ENCODE results near the gene PLB1.

Gene PLB1

DNA sequence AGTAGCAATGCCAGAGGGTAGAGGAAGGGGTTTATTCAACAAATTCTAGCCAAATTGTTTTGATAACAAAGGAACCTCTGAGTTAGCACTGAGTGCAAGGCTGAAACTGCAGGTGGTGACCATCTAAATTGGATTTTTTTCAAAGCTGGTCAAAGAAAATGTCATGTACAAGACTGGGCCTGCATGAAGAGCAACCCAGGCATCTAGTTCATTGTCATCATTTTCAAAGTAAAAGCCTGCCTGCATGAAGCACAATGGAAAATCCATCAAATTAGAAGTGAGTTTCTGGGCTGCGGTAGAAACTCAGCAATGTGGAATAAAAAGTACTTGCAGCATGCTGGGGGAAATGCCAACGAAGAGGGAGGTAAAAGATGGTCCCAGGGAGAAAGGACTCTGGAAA, 175.0 kb downstream of the PLB1 start:
- DNase-seq (ENCODE audit: low read depth), result no peak

DNA sequence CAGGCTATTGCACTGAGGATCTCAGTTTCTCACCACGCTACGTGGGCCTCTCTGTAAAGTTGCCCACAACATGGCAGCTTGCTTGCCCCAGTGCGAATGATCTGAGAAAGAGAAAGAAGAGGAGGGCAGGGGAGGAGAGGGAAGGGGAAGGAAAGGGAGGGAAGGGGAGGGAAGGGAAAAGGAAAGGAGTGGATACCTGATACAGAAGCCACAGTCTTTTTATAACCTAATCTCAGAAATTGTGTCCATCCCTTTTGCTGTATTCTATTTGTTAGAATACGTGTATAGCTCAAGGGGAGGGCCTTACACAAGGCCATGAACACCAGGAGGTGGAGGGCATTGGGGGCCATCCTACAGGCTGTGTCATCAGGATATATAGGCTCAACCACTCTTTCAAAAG, 177.5 kb downstream of the PLB1 start:
- DNase-seq (ENCODE audit: low read depth), result no peak

DNA sequence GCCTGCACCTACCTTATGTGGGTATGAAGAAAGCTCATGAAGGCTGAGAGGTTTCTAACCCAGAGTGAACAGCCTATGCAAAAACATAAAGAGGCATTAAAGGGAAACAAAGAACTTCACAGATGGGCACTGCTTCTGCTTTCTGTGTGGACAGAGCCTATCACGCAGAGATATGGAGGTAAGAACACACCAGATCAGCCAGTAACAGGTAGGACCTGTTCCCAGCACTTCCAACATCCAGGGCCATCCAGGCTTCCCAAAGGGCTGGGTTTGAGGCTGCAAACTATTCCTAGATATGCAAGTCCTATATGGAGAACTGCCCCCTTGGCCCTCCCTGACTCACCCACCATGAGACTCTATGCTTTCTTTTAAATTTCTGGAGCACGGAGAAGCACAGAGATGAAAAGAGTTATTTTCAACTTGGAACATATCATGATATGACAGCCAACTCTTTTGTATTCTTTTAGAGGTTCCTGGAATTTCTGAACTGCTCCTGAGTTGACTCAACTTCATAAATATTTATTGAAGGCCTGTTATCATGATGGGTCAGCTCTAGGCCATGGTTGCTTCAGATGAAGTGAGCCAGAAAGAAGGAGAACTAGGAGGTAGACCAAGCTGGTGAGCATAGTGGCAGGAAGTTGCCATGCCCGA, 178.3 kb downstream of the PLB1 start:
- DNase-seq (ENCODE audit: low read depth), result no peak

DNA sequence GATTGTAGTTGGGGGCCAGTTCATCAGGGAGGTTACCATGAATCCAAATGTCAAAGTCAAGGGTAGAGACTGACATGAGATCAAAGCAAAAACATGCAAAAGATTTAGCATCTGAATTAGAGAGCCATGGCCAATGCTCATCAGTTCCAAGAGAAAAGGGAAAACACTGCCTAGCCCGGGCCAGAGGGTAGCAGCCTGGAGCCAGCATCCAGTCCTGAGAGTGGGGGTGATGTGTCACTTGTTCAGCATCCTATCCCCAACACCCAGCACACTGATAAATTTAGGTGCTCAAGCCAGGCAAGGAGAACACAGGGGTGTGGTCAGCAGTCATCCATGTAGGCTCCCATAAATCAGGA, 178.8 kb downstream of the PLB1 start:
- no peak for DNase-seq (ENCODE audit: low read depth)

DNA sequence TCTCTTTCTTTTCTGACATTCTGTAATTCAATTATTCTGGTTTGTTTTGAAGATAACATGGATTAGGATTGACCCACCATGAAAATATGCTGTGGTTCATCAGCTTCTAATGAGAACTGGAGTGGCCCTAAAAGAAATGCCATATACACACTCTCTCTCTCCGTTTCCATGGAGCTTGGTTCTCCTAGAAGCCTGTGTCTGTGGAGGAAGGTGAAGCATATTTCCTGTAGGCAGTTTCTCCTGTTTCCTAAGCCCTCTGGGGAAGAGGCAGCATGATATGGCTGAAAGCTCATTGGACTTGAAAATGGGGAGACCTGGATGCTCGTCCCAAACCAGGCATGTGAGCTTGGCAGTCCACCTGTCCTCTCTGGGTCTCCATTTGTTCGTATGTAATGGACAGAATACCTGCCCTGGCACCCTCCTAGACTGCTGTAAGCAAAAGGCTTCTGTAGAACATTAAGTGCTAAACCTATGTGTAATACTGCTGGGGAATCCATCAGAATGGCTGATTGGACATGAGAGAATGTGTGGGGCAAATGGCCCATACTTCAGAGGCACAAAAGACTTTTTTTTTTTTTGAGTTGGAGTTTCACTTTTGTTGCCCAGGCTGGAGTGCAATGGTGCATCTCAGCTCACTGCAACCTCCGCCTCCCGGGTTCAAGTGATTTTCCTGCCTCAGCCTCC, 180.4 kb downstream of the PLB1 start:
- no peak for DNase-seq (ENCODE audit: low read depth)

DNA sequence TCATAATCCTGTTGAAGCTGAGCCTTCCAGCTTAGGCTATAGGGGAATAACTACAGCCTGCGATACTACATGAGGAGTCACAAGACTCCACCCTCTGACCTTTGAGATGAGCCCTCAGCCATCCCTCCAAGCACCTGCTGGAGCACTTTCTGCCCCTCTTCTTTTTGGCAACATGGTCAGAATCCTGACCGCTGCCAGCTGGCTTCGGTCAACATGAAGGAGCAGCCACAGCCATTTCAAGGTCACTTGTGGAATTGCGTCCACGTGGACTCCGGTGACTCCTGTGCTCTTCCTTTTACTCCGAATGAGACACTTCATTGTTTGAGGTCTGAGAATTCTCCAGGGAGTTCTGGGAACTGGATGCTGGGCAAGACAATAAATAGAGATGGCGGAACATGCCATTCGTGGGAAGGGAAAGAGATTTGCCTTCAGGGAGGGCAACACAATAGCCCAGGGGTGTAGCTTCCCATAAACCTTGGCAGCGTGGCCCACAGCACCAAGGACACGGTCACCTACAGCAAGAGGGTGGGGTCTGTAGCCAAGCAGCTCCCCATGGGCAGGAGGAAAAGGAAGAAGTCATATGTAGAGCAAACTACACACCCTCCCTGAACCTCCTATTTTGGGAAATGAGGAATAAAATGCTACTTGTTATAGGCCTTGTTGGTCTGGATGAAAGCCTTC, 182.5 kb downstream of the PLB1 start:
- no peak for DNase-seq (ENCODE audit: low read depth)

DNA sequence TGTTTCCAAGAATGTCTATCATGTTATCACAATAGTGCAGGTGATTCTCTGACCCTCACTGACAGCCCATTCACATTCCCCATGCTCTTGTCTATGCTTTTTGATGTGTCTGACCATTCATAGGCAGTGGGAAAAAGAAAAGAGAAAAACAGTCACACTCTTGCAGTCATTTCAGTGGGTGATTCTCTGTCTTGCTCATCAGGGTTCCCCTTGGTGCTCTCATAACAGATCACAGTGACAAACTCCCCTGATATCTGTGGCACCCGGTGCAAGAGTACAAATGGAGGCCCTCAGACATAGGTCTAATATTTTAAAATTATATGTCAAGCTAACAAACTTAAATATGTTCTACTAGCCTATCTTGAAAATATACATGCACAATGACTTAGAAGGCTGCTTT, 183.1 kb downstream of the PLB1 start:
- DNase-seq (ENCODE audit: low read depth), result no peak

DNA sequence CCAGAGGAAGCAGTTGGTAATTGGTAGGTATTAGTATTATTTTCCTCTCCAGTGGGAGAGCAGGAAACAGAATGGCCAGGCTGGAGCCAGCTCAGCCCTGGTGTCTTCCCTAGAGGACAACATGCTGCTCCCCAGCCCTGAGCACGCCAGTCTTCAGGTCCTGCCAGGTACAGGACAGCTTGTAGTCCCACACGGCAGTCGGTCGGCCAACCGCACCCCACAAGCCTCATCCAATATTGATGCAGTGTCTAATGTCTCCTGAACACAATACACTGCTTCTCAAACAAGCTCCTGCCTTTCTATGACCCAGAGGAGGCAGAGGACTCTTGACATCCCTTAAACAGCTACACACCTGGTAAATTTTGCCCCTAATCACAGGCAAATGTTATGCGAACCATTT, 184.8 kb downstream of the PLB1 start:
- no peak for DNase-seq (ENCODE audit: low read depth)

DNA sequence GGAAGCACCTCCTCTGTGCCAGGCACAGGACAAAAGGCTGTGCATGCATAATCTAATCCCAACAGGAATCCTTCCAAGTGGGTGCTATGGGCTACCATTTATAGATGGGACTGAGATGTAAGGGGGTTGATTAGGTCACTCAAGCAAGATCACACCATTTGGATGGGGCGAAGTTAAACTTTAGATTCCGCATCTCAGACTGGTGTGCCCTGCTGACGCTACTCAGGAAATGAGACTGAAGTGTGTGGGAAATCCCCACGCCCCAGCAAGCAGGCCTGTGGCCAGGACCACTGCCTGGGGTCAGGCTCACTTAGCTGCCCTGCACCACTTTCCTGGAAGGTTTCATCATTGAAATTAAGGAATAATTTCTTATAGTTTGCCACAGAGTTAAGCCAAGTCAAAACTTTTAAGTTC, 185.3 kb downstream of the PLB1 start:
- peak; percentile 28 for DNase-seq (ENCODE audit: low read depth)

DNA sequence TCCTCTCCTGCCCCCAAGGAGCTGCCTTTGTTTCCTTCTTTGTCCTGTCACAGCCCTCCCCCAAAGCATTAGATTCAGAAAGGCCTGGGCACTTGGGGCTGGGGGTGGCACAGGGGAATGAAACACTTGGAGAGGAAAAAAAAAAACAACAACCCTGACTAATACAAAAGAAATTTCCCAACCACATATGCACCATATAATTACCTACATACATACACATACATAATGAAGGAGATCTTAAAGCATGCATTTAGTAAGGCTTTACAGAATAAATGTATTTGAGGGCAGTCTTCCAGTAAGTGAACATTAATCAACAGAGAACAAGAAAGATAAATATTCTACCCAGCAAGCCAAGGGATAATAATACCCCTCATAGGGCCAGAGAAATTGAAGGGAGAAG, 185.7 kb downstream of the PLB1 start:
- peak; percentile 1 for DNase-seq (ENCODE audit: low read depth)

DNA sequence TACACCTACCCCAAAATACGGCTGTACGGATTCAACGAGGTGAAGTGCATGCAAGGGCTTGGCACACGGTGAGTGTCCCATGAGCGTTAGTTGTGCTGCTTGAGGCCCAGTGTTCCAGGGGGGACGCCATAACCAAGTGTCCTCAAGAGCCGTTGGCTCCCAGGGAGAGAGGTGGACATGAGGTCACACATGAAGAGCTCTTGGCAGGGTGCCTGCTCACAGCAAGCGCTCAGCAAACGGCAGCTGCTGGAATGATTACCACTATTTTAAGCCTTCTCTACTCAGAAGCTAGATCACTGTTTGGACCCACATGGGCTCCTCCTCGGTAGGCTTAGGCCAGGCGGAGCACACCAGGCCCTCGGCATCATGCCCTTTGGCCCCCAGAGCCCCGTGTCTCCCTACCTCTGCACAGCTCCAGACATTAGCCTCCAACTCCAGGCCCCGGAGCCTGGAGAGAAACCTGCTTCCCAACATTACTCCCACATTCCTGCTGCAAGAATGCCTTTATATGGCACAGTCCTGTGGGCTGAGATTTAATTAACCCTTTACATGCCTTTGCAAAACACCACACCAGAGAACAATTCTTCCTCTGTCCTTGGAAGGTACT, 187.3 kb downstream of the PLB1 start:
- no peak for DNase-seq (ENCODE audit: low read depth)

DNA sequence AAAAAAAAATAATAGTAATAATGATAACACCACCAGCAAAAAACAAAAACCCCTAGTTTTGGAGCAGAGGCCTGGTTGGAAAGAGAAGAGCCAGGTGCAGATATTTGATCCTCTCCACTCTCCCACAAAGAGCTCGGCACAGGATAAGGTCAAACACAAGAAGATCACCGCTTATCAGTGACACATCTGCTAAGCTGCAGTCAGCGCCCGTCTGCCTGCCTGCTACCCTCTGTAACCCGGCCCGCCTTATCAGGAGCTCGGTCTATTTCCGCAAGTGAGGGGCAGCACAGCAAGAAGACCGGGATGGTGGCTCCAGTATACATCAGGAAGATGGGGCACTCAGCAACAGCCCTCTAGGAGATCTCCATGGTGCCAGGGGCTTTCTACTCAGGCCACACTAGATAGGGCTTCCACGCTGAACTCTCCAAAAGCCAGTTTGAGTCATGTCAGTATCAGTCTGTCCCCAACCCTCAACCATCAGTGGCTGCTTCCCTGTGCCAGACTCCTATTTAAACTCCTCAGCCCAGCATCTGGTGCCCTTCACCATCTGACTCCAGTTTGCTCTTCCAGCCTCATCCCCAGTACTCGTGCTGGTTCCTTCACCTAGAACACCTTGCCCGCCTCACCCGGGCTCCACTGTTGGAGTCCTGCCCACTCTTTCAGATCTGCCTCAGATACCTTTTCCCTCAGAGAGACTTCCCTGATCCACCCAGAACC, 188.4 kb downstream of the PLB1 start:
- no peak for DNase-seq (ENCODE audit: low read depth)

DNA sequence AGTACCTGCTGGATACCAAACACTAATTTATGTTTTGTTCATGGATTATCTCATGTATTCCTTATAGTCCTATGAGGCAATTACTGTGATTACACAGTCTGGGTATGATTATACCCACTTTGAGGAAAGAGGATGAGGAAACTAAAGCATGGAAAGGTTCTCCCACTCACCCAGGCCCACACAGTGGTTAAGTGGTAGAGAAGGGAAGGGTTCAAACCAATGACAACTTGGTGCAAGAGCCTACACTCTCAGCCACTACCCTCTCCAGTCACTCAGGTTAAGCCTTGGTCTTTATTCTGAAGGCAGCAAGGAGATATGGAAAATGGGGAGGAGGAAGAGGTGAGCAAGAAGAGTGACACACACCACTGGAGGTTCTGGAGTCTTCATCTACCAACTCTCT, 191.3 kb downstream of the PLB1 start:
- no peak for DNase-seq (ENCODE audit: low read depth)

DNA sequence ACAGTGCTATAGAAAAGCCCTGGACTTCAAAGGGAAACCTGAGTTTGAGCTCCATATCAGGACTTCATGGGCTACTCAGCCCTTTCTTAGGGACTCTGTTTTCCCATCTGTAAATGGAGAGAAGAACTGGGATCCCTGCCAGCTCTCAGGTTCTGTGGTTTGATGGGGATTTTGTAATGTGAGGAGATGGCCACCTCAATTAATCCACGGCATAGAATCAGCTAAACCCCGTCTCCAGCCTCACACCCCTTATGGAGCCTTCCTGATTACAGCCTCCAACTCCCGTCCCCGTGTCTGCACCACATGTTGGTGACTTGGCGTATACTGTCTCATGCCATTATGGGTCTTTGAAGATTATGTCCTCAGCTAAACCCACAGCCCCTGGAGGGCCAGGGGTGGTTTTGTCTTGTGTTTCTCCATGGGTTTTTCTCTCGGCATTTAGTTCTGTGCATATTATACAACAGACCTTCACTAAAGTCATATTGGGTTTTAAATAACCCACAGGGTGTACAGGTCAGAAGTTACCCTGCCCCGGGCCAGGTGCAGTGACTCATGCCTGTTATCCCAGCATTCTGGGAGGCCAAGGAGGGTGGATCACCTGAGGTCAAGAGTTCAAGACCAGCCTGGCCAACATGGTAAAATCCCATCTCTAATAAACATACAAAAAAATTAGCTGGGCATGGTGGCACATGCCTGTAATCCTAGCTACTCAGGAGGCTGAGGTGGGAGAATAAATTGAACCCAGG, 192.0 kb downstream of the PLB1 start:
- no peak for DNase-seq (ENCODE audit: low read depth)

DNA sequence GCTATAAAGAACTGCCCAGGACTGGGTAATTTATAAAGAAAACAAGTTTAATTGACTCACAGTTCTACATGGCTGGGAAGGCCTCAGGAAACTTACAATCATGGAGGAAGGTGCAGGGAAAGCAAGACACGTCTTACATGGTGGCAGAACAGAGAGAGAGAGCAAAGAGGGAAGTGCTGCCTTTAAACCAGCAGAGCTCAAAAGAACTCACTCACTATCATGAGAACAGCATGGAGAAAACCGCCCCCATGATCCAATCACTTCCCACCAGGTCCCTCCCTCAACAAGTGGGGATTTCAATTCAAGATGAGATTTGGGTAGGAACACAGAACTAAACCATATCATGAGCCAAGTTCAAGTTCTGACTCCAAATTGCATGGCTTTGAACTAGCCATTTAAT, 193.0 kb downstream of the PLB1 start:
- no peak for DNase-seq (ENCODE audit: low read depth)

DNA sequence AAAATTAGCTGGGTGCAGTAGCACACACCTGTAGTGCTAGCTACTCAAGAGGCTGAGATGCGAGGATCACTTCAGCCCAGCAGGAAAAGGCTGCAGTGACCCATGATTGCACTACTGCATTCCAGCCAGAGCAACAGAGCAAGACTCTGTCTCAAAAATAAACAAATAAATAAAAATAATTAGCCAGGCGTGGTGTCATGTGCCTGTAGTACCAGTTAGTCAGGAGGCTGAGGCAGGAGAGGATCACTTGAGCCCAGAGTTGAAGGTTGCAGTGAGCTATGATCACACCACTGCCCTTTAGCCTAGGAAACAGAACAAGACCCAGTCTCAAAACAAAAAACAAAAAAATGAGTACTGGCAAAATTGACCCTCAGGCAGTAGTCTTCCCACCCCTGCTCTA, 193.9 kb downstream of the PLB1 start:
- no peak for DNase-seq (ENCODE audit: low read depth)

DNA sequence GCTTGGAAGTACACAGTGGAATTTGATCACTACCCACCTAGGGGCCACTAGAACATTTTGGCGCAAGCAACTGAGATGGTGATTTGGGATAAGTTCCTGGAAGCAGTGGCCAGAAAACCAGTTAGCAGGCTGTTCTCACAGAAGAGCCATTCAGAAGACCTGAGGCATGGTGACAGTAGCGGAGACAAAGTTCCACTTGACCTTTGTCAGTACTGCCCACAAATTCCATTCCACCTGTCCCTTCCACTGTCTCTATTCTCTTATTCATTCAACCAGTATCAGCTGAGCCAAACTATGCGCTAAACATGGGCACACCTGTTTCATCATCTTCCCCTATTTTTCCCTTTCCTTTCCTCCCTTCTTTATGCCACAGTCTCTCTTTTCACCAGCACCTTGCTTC, 196.6 kb downstream of the PLB1 start:
- DNase-seq (ENCODE audit: low read depth), result no peak

DNA sequence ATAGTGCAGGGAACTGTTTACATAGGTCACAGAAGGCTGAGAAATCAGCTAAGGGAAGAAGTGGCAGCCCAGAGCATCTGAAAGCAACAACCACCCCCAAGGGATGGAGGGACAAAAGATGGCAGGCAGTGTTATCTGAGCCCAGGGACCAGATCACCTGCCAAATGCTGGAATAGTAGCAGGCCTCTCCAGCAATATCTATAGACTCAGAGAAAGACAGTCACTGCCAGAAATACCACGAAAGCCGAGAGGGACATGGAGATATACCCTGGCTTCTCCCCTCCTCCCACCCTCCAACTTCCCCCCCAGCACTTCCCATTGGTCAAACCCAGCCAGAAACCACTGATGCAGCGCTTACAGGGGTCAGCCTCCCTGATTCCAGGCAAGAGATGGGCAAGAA, 197.4 kb downstream of the PLB1 start:
- DNase-seq (ENCODE audit: low read depth), result no peak
